ENCODE data around the gene THSD1. TPM values are rescaled to one million over a fixed set of nuclear protein-coding genes. Genes with fewer than 3 reads are reported as not detected.

THSD1 gene
- polyA plus RNA-seq, 1 donor from 2014 or later = 2.3 TPM

- Histone ChIP-seq H3K4me2 (ENCODE audit: low read length) (no peak overlapping the region), H3K9me2 (ENCODE audit: insufficient read depth, low read length) (no peaks in the 10 kb centered on the region), H3K27me3 (ENCODE audit: insufficient read depth, low read depth, low read length) (no peaks in the 10 kb centered on the region), H4K20me1 (ENCODE audit: insufficient read depth) (no peaks in the 10 kb centered on the region), H3K27ac (ENCODE audit: low read length) (no peak overlapping the region), H3K4me3 (ENCODE audit: low read length) (no peak overlapping the region), H3K36me3 (ENCODE audit: insufficient read depth, low read length) (no peaks in the 10 kb centered on the region), H3F3A (ENCODE audit: insufficient read depth, low read length, poor library complexity, severe bottlenecking) (no peaks in the 10 kb centered on the region), H3K79me2 (replicated peaks; ENCODE audit: insufficient read depth, low read length) (no peaks in the 10 kb centered on the region), H2AFZ (ENCODE audit: low read depth, low read length) (no peak overlapping the region), H3K9me3 (ENCODE audit: low read length) (no peaks in the 10 kb centered on the region), H3K9ac (ENCODE audit: low read length) (no peak overlapping the region)
- TF ChIP-seq, protein P1, sequence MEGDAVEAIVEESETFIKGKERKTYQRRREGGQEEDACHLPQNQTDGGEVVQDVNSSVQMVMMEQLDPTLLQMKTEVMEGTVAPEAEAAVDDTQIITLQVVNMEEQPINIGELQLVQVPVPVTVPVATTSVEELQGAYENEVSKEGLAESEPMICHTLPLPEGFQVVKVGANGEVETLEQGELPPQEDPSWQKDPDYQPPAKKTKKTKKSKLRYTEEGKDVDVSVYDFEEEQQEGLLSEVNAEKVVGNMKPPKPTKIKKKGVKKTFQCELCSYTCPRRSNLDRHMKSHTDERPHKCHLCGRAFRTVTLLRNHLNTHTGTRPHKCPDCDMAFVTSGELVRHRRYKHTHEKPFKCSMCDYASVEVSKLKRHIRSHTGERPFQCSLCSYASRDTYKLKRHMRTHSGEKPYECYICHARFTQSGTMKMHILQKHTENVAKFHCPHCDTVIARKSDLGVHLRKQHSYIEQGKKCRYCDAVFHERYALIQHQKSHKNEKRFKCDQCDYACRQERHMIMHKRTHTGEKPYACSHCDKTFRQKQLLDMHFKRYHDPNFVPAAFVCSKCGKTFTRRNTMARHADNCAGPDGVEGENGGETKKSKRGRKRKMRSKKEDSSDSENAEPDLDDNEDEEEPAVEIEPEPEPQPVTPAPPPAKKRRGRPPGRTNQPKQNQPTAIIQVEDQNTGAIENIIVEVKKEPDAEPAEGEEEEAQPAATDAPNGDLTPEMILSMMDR (IDR thresholded peaks at IDR 0.05; ENCODE audit: poor library complexity, severe bottlenecking) = no peak
- TF ChIP-seq TAF1 (IDR thresholded peaks at IDR 0.05; ENCODE audit: low read depth) (no peak), EP300 (conservative IDR thresholded peaks at IDR 0.05; ENCODE audit: poor library complexity, severe bottlenecking) (no peak), MXI1 (conservative IDR thresholded peaks at IDR 0.05; ENCODE audit: poor library complexity, severe bottlenecking) (no peak), EZH2 (IDR thresholded peaks at IDR 0.05; ENCODE audit: borderline replicate concordance, insufficient read depth, low read length, poor library complexity, severe bottlenecking) (no peak), SMC3 (conservative IDR thresholded peaks at IDR 0.05; ENCODE audit: poor library complexity) (no peak), POLR2AphosphoS5 (IDR thresholded peaks at IDR 0.05) (no peak), RAD21 (conservative IDR thresholded peaks at IDR 0.05) (no peak)
Measured at GRCh38 chr13:52348071-52348470, 57.9 kb downstream of the THSD1 start.

GRCh38 chr13:52345631-52346251, 60.2 kb downstream of the THSD1 start:
- no peaks in the 10 kb centered on the region for H4K20me1 ChIP-seq (ENCODE audit: insufficient read depth)
- TF ChIP-seq RAD21 (conservative IDR thresholded peaks at IDR 0.05) (no peak), MXI1 (conservative IDR thresholded peaks at IDR 0.05; ENCODE audit: poor library complexity, severe bottlenecking) (no peak), REST (IDR thresholded peaks at IDR 0.05; ENCODE audit: borderline replicate concordance) (no peak), TAF1 (IDR thresholded peaks at IDR 0.05; ENCODE audit: low read depth) (no peak), POLR2AphosphoS5 (IDR thresholded peaks at IDR 0.05) (no peak), SMC3 (conservative IDR thresholded peaks at IDR 0.05; ENCODE audit: poor library complexity) (no peak), EP300 (conservative IDR thresholded peaks at IDR 0.05; ENCODE audit: poor library complexity, severe bottlenecking) (no peak), EZH2 (IDR thresholded peaks at IDR 0.05; ENCODE audit: borderline replicate concordance, insufficient read depth, low read length, poor library complexity, severe bottlenecking) (no peak)
- TF ChIP-seq, protein P1 (IDR thresholded peaks at IDR 0.05; ENCODE audit: poor library complexity, severe bottlenecking) = no peak
- no peak overlapping the region for H3K27ac ChIP-seq (ENCODE audit: low read length)
- no peaks in the 10 kb centered on the region for H3K36me3 ChIP-seq (ENCODE audit: insufficient read depth, low read length)
- no peaks in the 10 kb centered on the region for H3K9me3 ChIP-seq (ENCODE audit: low read length)
- no peak overlapping the region for H3K4me3 ChIP-seq (ENCODE audit: low read length)
- H3K9me2 ChIP-seq (ENCODE audit: insufficient read depth, low read length) = no peaks in the 10 kb centered on the region
- H3K9ac ChIP-seq (ENCODE audit: low read length) = no peak overlapping the region
- no peaks in the 10 kb centered on the region for H3K79me2 ChIP-seq (replicated peaks; ENCODE audit: insufficient read depth, low read length)
- no peak overlapping the region for H3K4me2 ChIP-seq (ENCODE audit: low read length)
- H3F3A ChIP-seq (ENCODE audit: insufficient read depth, low read length, poor library complexity, severe bottlenecking) = no peaks in the 10 kb centered on the region
- H3K27me3 ChIP-seq (ENCODE audit: insufficient read depth, low read depth, low read length) = no peaks in the 10 kb centered on the region
- H2AFZ ChIP-seq (ENCODE audit: low read depth, low read length) = no peak overlapping the region

All from neural cell (in vitro differentiated cells).